ENCODE results near the gene PPP2R3A. TPM values are rescaled to one million over a fixed set of nuclear protein-coding genes. Genes with fewer than 3 reads are reported as not detected.

PPP2R3A gene
- total and polyA plus RNA-seq, 2 of the 13 experiments (the other 11 are each of a cell fraction or from before 2014, with no cell fraction given) = 0.07 to 0.12 TPM

GRCh38 chr3:136162322-136162721 is 196.8 kb downstream of the PPP2R3A start:
- Histone ChIP-seq H4K20me1 (ENCODE audit: insufficient read depth, low read length) (peaks cover 60% of the 10 kb centered on the region), H3K27ac (ENCODE audit: extremely low read length, insufficient read depth, low read length) (no peak overlapping the region), H3K9ac (ENCODE audit: insufficient read depth, low read depth, low read length) (no peak overlapping the region), H3K9me3 (ENCODE audit: low read length) (no peaks in the 10 kb centered on the region), H3K4me3 (replicated peaks in 1 of 3; ENCODE audit: insufficient read depth in 1 of 3, low read depth in 2 of 3, low read length in 3 of 3) (no peak overlapping the region), H2AFZ (ENCODE audit: low read length) (no peak overlapping the region), H3K36me3 (replicated peaks in 1 of 2; ENCODE audit: control insufficient read depth in 1 of 2, insufficient read depth in 2 of 2, low read length in 2 of 2) (no peaks in the 10 kb centered on the region), H3K4me1 (ENCODE audit: insufficient read depth, low read length) (peaks cover 15% of the 10 kb centered on the region), H3K27me3 (ENCODE audit: control insufficient read depth in 1 of 2, insufficient read depth in 2 of 2, low read length in 2 of 2) (no peaks in the 10 kb centered on the region), H3K79me2 (ENCODE audit: insufficient read depth, low read length) (peaks cover 94% of the 10 kb centered on the region), H3K4me2 (ENCODE audit: low read depth, low read length) (no peak overlapping the region)
- in situ Hi-C loops (cut with HindIII; ENCODE audit: extremely low pct_ligation_motif_present, low pct_unique_long_range_greater_than_20kb) (no loop called here), intact Hi-C loops (cut with micrococcal nuclease; ENCODE audit: unreplicated experiment) (no loop called here)
- ATAC-seq (no peak), DNase-seq (ENCODE audit: low spot score) (no peak), FAIRE-seq (no peak)
- POLR2A ChIA-PET = no interaction called here
- CTCF ChIA-PET (ENCODE audit: low intra/inter-chr PET ratio, low total read pairs) = no interaction called here
- BruUV-seq (replicated peaks) = no TSS peak
- TF ChIP-seq ZBTB44 (CRISPR knock-in tag; IDR thresholded peaks at IDR 0.05) (no peak), ZNF713 (CRISPR knock-in tag; IDR thresholded peaks at IDR 0.05) (no peak), CTCF (CRISPR knock-in tag; IDR thresholded peaks at IDR 0.05) (no peak), ZNF770 (CRISPR knock-in tag; IDR thresholded peaks at IDR 0.05) (no peak), ZNF766 (CRISPR knock-in tag; IDR thresholded peaks at IDR 0.05; ENCODE audit: borderline replicate concordance) (no peak), TOE1 (CRISPR knock-in tag; IDR thresholded peaks at IDR 0.05) (no peak), THAP7 (CRISPR knock-in tag; IDR thresholded peaks at IDR 0.05) (no peak), NFE2L1 (CRISPR knock-in tag; IDR thresholded peaks at IDR 0.05; ENCODE audit: borderline replicate concordance) (no peak), TMF1 (CRISPR knock-in tag; IDR thresholded peaks at IDR 0.05; ENCODE audit: low read depth) (no peak), ZFP36L1 (CRISPR knock-in tag; IDR thresholded peaks at IDR 0.05) (no peak), PAXIP1 (CRISPR knock-in tag; conservative IDR thresholded peaks at IDR 0.05) (no peak), HINFP (CRISPR knock-in tag; IDR thresholded peaks at IDR 0.05; ENCODE audit: low read depth) (no peak)
- WGBS (ENCODE audit: low lambda C conversion rate) = 94% methylated on average over 7 of the region's 7 CpGs

Data from HepG2 (cell line).